ENCODE data around the gene PRKCH. TPM values are rescaled to one million over a fixed set of nuclear protein-coding genes. Genes with fewer than 3 reads are reported as not detected.

PRKCH gene
- polyA plus RNA-seq, 1 donor, result 12.7 TPM

DNA sequence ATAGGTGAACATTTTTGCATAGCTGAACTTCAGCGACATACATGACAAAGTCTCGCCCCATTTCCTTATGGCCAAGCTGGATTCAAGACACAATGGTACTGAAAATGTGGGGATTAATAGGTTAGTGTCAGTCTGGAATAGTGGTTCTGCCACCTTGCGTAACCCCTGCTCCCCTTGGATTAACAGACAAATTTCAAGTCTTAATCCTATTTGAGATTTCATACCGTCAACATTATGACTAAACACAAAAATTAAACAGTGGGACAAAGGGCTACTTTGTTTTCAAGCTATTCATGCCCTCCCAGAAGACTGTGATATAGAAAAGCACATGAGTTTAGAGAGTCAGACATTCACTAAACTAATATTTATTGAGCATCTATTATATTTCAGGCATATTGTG lies 235.1 kb downstream of the PRKCH start:
- no peak for DNase-seq

GRCh38 chr14:61557262-61557661 lies 235.9 kb downstream of the PRKCH start:
- DNase-seq, result no peak

- no peak for DNase-seq
Observed at GRCh38 chr14:61557854-61558253, 236.5 kb downstream of the PRKCH start.

GRCh38 chr14:61558271-61558670 lies 236.9 kb downstream of the PRKCH start:
- no peak for DNase-seq

- no peak for DNase-seq
Observed at GRCh38 chr14:61559641-61560201, 238.3 kb downstream of the PRKCH start.

DNA sequence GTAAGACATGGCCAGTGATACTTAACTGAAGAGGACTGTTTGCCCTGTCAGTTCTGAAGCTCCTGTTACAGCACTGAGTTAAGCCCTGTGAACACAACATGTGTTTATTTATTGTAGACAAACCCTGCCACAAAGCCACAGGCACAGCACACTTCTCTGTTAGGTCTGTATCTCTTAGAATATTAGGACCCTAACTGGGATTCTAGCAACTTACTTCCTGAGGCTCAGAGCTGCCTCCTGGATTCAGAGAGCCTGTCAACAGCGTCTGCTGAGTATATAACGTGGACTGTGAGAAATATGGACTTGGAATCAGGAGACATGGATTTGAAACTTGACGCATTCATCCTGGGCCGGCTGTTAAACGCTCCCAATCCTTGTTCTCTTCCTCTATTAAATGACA lies 238.9 kb downstream of the PRKCH start:
- DNase-seq, result no peak

DNA sequence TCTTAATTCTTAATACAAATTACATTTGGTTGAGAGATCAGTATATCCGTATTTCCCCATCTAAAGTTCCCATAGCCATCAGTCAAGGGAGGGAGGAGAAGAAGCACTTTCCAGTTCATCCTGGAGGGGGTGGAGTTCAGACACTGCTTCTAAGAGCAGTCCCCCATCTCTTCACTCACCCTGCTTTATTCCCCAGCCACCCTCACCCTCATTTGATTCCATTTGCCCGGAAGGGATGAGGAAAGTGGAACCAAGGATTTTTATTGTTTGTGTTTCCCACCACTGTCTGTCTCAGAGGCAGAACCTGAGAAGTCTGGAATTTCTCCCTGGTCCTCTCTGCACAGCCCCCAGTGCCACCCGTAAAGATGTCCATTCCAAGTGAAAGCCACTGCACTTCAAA lies 239.7 kb downstream of the PRKCH start:
- no peak for DNase-seq

DNA sequence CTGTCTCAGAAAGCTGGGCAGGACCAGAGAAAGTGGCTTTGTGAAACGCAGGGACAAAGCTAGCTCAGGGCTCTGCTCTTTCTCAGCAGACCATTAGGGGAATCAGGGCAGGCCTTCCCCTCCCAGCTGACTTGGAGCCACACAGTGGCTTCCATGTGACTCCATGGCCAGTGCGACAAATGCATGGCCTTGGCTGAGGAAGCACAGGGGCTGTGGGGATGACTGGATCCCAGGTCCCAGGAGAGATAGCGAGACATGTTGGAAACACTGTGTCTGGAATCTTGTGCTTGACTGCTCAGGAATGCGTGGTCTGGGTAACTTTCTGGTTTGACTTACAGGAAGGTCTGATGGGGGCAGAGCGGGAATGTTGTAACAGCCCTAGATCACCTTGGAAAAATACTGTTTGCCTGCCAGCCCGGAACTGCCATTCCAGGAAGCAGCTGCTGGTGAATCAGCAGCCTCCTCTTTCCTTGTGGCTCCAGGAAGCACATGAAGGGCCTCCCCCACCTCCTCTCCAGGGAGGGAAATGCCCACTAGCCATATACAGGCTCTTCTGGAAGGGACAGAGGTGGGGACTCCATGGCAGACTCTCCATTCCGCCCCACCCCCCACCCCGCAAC lies 240.4 kb downstream of the PRKCH start:
- DNase-seq, result no peak

DNA sequence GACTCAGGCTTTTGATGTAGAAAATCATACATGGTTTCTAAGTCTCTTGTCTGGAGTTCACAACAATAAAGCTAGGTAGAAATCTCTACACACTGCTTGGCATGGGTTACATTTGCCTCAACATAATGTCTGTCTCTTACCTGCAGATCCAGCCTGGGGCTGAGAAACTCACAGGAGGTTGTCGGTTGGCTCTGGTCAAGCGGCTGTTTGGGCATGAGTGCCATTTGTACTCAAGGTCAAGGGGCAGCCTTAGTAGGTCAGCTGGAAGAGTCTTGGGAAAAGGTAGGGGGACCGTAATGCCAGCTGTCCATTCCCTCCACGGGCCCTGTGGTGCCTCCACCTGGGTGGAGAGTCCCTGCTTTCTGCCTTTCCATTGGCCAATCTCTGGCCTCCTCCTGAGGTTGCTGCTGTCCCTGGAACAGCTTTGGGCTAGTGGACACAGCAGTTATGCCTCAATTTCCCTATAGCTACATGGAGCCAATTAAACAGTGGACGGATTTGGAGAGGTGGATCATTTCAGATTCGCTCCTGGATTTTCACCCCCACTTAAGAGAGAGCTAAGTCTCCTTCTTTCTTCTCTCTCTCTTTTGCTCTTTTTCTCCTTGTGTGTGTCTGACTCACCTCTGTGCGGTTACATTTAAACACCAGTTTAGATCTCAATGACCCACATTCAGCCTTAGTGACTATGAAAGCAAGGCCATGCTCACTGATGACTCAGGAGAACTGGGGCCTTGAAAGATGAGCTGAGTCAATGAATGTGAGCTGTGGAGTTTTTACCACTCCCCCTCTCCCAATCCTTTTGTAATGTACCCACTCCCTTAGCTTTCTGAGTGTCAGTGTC lies 241.2 kb downstream of the PRKCH start:
- DNase-seq, result no peak

GRCh38 chr14:61563162-61563511 lies 241.8 kb downstream of the PRKCH start:
- DNase-seq, result no peak

DNA sequence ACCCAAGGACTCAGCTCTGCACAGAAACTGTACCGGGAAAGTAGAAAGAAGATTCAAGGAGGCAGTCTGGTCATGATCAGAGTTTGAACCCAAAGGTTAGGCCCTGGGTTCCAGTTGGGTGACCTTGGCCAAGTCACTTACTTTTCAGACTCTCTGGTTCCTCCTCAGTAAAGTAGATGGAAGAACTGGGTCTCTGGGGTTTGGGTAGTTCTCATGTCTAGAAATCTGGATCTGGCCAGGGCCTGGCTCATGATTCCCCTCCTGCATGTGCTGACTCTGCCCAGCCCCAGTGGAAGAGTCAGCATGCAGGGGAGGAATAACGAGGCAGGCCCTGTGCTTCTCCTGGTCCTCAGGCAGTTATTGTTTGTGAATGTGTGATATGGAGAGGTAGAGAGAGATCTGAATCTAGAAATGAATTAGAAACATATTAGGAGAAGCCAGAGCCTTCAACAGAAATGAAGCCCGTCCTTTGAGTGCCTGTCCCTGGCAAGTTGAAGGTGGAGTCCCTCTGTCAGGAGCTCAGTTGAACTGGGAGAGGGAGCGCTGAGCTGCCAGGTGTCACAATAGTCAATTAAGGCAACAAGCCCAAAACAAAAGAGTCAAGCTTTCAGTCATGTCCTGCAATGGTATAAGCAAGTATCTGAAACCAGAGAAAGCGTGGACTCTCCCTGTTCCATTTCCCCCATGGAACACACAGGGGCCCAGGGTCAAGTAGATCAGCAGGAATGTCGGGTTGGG lies 242.7 kb downstream of the PRKCH start:
- DNase-seq, result no peak

DNA sequence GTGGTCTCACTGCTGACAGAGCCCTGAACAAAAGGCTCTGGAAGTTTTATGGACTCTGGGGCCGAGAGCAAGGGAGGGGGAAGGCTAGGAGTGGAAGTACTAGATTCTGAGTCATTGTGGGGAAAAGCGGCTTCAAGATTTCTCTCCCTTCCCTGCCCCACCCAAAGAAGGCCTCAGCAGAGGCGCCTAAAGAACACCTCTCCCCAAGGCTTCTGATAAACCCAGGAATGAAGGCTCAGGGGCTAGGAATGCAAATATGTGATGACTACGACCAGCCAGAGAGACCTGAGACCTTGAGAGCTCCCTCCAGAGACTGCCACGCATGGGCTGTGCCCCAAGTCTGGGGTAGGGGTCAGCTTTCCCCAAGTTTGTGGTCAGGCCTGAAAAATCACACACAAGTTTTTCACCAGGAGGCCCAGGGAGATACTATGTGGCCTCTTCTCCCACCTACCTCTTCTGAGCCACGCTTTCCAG lies 243.3 kb downstream of the PRKCH start:
- no peak for DNase-seq

DNA sequence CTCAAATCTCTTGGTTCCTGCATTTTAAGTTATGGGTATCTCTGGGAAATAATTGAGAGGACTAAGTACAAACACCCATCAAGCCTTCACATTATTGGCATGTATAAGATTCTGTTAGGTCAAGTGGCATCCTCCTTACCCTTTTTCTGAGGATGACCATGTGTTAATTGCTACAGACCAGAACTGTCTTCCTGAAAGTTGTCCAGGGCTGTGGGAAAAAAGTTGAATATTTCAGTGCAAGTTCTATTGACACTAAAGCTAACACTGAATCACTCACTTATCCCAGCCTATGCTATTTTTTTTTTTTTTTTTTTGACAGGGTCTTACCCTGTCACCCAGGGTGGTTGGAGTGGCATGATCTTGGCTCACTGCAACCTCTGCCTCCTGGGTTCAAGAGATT lies 243.8 kb downstream of the PRKCH start:
- DNase-seq, result no peak

GRCh38 chr14:61565836-61566536 lies 244.6 kb downstream of the PRKCH start:
- DNase-seq, result no peak

DNA sequence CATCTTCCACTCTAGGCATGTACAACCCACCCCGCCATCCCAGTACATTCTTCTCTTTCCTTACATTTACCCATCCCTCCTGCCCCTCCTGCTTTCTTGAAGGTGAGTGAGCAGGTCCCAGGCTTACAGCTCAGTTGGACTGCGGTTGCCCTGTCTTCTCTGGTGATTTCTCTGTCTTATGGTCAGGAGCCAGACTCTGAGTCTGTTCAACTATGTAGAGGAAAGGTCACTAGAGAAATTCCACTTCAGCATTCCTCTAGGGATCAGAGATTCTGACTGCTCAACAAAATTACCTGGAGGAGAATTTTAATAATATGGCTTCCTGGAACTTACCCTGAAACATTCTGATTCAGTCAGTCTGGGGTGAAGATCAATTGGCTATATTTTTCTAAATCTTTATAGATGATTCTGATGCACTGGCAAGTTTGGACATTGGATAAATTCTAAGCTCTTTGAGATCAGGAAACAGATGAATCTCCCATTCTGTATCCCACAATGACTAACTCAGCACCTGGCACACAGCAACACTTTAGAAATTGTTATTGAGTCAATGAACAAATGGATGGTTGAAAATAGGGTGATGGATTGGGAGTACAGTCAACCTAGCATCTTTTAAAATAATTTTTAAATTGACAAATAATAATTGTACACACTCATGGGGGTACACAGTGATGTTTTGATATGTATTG lies 245.3 kb downstream of the PRKCH start:
- DNase-seq, result no peak

DNA sequence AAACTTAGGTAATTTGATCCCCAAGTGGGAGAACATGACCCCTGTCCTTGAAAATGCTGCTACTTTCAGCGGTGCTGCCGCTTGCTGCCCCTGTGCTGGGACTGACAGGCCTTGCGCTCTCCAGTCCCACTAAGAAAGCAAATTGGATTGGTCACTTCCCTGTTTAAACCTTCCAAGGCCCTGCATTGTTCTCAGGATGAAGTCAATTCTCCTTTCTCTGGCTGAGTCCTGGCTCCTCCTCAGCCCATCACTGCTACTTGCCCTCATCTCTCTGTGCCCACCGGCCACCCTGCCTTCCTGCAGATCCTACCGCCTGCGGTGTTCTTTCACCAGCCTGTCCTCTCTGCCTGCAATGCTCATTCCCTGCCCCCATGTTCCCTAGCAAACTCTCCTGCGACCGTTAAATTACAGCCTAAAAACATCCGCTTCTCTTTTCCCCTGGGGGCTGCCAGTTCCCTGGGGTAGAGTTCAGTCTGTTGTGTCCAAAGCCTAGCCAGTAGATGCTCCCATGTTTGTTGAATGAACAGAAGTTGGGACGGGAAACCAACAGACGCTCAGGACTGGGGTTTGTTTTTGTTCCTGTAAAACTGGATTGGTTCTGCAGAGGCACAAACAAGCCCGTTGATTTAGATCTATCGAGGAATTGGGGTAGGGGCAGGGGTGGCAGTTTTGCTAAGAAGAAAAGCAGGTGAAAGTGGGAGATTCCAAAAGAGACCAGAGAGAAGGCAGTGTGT lies 246.6 kb downstream of the PRKCH start:
- no peak for DNase-seq

DNA sequence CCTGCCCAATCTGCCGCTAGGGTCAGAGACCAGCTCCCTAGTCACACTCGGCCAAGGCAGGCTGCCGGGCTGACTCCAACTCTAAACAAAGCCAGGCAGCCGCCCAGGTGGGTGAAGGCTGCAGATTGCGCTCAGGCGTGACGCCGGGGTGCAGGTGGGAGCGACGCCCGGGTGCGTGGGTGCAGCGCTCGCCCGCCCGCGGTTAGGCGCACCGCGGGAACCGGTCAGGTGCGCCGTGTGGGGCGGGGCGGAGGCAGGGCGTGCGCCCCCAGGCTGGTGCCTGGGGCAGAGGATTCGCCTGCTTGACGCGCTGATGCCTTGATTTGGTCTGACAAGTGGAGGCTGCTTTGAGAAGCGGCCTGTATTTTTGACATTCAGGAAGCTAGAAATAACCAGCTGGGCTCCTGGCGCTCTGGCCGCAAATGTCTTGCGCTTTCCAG lies 247.2 kb downstream of the PRKCH start:
- DNase-seq, result no peak

DNA sequence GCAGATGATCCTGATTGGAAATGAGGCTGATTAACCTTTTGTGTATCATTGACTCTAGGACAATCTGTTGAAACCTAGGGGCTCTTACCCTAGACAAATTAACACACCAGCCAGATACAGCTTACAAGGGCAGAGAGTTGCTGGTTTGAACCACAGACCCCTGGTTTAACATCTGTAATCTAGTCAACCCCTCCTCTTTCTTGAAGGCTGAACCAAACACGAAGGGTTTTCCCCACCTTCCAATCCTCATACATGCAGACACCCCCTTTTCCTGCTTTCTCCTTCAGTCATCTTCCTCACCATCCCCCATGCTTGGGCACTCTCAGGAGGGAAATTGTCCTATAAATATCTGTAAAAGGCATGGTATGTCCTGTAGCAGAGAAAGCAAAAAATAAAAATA lies 247.9 kb downstream of the PRKCH start:
- DNase-seq, result no peak

- DNase-seq, result no peak
Observed at GRCh38 chr14:61569812-61570548, 248.6 kb downstream of the PRKCH start.

DNA sequence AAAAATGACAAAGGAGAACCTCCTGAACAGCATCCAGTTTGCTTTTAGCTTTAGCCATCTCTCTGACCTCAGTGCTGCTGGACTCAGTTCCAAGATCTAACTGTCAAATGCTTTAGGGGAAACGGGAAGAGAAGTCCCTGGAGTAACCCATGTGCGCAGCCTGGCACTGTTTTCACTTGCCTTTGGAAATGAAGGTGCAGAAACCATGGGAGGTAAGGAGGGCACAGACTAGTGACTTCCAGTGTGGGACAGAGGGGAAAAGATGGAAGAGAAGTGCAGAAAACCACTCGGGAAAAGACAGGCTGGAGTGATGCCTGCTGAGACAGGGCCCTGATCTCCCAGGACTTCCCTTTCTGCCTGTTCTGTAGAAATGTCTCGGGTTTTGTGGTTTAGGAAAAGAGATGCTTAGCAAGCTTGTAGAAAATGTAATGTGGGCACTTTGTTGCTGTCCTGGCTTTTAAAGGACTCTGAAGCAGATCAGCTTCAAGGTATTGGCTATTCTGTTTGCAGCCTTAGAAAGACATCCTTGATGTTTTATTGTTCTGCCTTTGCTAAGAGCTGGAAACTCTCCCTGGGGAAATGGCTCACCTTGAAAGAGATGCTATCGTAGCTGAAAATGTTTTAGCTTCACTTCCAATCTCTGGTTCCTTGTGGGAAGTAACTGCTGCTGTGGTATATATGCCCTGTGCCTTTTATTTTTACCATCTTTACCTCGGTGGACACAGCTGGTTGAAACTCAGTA lies 249.3 kb downstream of the PRKCH start:
- no peak for DNase-seq

Measured in hindlimb muscle (tissue), 1 donor.